HEK293 (cell line): ENCODE results near the gene STAB1.

Source experiments
- CTCF ChIA-PET: fragments of 350-600 bp; formaldehyde crosslinking; extraction: SDS; loops from one replicate; lab custom pipeline; 2021; ENCODE audit warnings: antibody characterized with exemption; lab: Yijun Ruan, JAX
- POLR2A ChIA-PET: fragments of 300-600 bp; formaldehyde crosslinking; extraction: SDS; loops from one replicate; lab custom pipeline; 2020; ENCODE audit warnings: antibody characterized with exemption, inconsistent platforms; lab: Yijun Ruan, JAX
- H3K27ac ChIP-seq: fragments of 200-500 bp; sonication (Bioruptor generic); 2 replicates; pipeline ENCODE4 v1.5.1; 2014; ENCODE audit warnings: low read depth, low read length, control low read depth, inconsistent platforms; ENCODE audit errors: extremely low read depth
- H3K36me3 ChIP-seq, 2 experiments: fragments of 200-500 bp in 1 of 2; sonication (Bioruptor generic) in 1 of 2; 1 replicate in 1 of 2; 2 replicates in 1 of 2; pipeline ENCODE4 v1.5.1; 2014 to 2017; ENCODE audit warnings: inconsistent platforms in 2 of 2, low read length in 2 of 2; ENCODE audit not compliant: control insufficient read depth in 2 of 2, insufficient read depth in 1 of 2
- H3K4me1 ChIP-seq: fragments of 200-500 bp; sonication (Bioruptor generic); 2 replicates; pipeline ENCODE4 v1.5.1; 2014; ENCODE audit warnings: mild to moderate bottlenecking, low read length, inconsistent platforms; ENCODE audit not compliant: control insufficient read depth, insufficient read depth
- H3K4me3 ChIP-seq: 2 replicates; pipeline ENCODE4 v1.5.1; 2011; ENCODE audit warnings: low read depth, mild to moderate bottlenecking, control low read depth, low read length, moderate library complexity
- H3K9me3 ChIP-seq: fragments of 200-500 bp; sonication (Bioruptor generic); 2 replicates; pipeline ENCODE4 v1.5.1; 2014; ENCODE audit warnings: low read depth, low read length, inconsistent platforms; ENCODE audit not compliant: control insufficient read depth, insufficient read depth
- PATZ1 ChIP-seq: fragments of 450-650 bp; formaldehyde crosslinking; IDR thresholded peaks from 2 replicates; pipeline ENCODE4 v1.5.1; 2016; ENCODE audit warnings: missing biosample characterization, missing genetic modification characterization
- SCRT2 ChIP-seq: fragments of 450-650 bp; formaldehyde crosslinking; IDR thresholded peaks from 2 replicates; pipeline ENCODE4 v1.5.1; 2016; ENCODE audit warnings: missing biosample characterization, missing genetic modification characterization
- ZBTB11 ChIP-seq: fragments of 450-650 bp; formaldehyde crosslinking; conservative IDR thresholded peaks from 2 replicates; pipeline ENCODE4 v1.5.1; 2016; ENCODE audit warnings: low read depth, missing biosample characterization, missing genetic modification characterization
- ZNF146 ChIP-seq: fragments of 450-650 bp; formaldehyde crosslinking; IDR thresholded peaks from 2 replicates; pipeline ENCODE4 v1.5.1; 2016; ENCODE audit warnings: missing biosample characterization, missing genetic modification characterization
- ZNF157 ChIP-seq: fragments of 450-650 bp; formaldehyde crosslinking; IDR thresholded peaks from 2 replicates; pipeline ENCODE4 v1.5.1; 2016; ENCODE audit warnings: missing biosample characterization, missing genetic modification characterization
- ZNF394 ChIP-seq: fragments of 450-650 bp; formaldehyde crosslinking; IDR thresholded peaks from 2 replicates; pipeline ENCODE4 v1.5.1; 2016; ENCODE audit warnings: missing biosample characterization, missing genetic modification characterization, mild to moderate bottlenecking, moderate library complexity, borderline replicate concordance
- ZNF548 ChIP-seq: fragments of 450-650 bp; formaldehyde crosslinking; IDR thresholded peaks from 2 replicates; pipeline ENCODE4 v1.5.1; 2016; ENCODE audit warnings: missing biosample characterization, missing genetic modification characterization
- ZNF558 ChIP-seq: fragments of 450-650 bp; formaldehyde crosslinking; IDR thresholded peaks from 2 replicates; pipeline ENCODE4 v1.5.1; 2016; ENCODE audit warnings: missing biosample characterization, missing genetic modification characterization
- ZNF580 ChIP-seq: fragments of 450-650 bp; formaldehyde crosslinking; IDR thresholded peaks from 2 replicates; pipeline ENCODE4 v1.5.1; 2016; ENCODE audit warnings: missing biosample characterization, missing genetic modification characterization
- ZNF623 ChIP-seq: fragments of 450-650 bp; formaldehyde crosslinking; IDR thresholded peaks from 2 replicates; pipeline ENCODE4 v1.5.1; 2016; ENCODE audit warnings: missing biosample characterization, missing genetic modification characterization
- ZNF654 ChIP-seq: fragments of 450-650 bp; formaldehyde crosslinking; IDR thresholded peaks from 2 replicates; pipeline ENCODE4 v1.5.1; 2016; ENCODE audit warnings: low read depth, missing biosample characterization, missing genetic modification characterization
- ZNF792 ChIP-seq: fragments of 450-650 bp; formaldehyde crosslinking; IDR thresholded peaks from 2 replicates; pipeline ENCODE4 v1.5.1; 2016; ENCODE audit warnings: missing biosample characterization, missing genetic modification characterization
- ZSCAN5A ChIP-seq: fragments of 450-650 bp; formaldehyde crosslinking; IDR thresholded peaks from 2 replicates; pipeline ENCODE4 v1.5.1; 2016; ENCODE audit warnings: missing biosample characterization, missing genetic modification characterization

Gene STAB1

GRCh38 chr3:52470920-52471319 is 24.2 kb upstream of the STAB1 start:
- no peaks in the 10 kb centered on the region for H3K9me3 ChIP-seq
- CTCF ChIA-PET, result interaction anchor here (0.6 kb wide), 1 partner anchor 36 kb away, joined by 3 read pairs; no protein-coding TSS in a partner anchor
- POLR2A ChIA-PET, result no interaction called here
- no peak overlapping the region for H3K4me3 ChIP-seq
- H3K36me3 ChIP-seq, result peaks cover 7 to 89% of the 10 kb centered on the region in 2 experiments; a peak in 2 of 3 replicates
- no peak overlapping the region for H3K27ac ChIP-seq
- TF ChIP-seq ZNF146, result no peak
- no peak for TF ChIP-seq ZNF548 (tag by site-specific recombination)
- no peak for TF ChIP-seq ZNF394 (tag by site-specific recombination)
- no peak for TF ChIP-seq ZNF792
- TF ChIP-seq ZNF623 (tag by site-specific recombination), result no peak
- no peak for TF ChIP-seq ZNF580
- no peak for TF ChIP-seq ZNF157 (tag by site-specific recombination)
- H3K4me1 ChIP-seq, result no peaks in the 10 kb centered on the region

GRCh38 chr3:52471371-52472238 is 23.5 kb upstream of the STAB1 start:
- Histone ChIP-seq H3K9me3 (no peaks in the 10 kb centered on the region), H3K36me3 (peaks cover 7 to 89% of the 10 kb centered on the region in 2 experiments; a peak in 2 of 3 replicates), H3K4me3 (no peak overlapping the region), H3K27ac (no peak overlapping the region), H3K4me1 (no peaks in the 10 kb centered on the region)
- CTCF ChIA-PET, result interaction anchor here (0.7 to 1.1 kb wide), 2 partner anchors 10 to 1262 kb away, joined by 3 to 4 read pairs; no protein-coding TSS in a partner anchor
- POLR2A ChIA-PET, result no interaction called here
- TF ChIP-seq ZNF394 (tag by site-specific recombination) (no peak), ZNF654 (peak; percentile 23), ZSCAN5A (tag by site-specific recombination) (no peak), ZBTB11 (tag by site-specific recombination) (peak; percentile 41; the same call in 1 of the 2 replicates), ZNF558 (tag by site-specific recombination) (no peak), SCRT2 (tag by site-specific recombination) (peak; percentile 19; the same call in 1 of the 2 replicates), PATZ1 (no peak)
- TF ChIP-seq, all 188 proteins: peak for 3
